HG02678 (cell line): ENCODE measurements around the gene SYNE1.

Source experiments
- ATAC-seq: cut with Tn5 transposase; IDR thresholded peaks from one replicate; pipeline ENCODE4 v1.9.1; 2021; ENCODE audit warnings: mild to moderate bottlenecking, moderate library complexity; ENCODE audit not compliant: unreplicated experiment

Gene SYNE1

DNA sequence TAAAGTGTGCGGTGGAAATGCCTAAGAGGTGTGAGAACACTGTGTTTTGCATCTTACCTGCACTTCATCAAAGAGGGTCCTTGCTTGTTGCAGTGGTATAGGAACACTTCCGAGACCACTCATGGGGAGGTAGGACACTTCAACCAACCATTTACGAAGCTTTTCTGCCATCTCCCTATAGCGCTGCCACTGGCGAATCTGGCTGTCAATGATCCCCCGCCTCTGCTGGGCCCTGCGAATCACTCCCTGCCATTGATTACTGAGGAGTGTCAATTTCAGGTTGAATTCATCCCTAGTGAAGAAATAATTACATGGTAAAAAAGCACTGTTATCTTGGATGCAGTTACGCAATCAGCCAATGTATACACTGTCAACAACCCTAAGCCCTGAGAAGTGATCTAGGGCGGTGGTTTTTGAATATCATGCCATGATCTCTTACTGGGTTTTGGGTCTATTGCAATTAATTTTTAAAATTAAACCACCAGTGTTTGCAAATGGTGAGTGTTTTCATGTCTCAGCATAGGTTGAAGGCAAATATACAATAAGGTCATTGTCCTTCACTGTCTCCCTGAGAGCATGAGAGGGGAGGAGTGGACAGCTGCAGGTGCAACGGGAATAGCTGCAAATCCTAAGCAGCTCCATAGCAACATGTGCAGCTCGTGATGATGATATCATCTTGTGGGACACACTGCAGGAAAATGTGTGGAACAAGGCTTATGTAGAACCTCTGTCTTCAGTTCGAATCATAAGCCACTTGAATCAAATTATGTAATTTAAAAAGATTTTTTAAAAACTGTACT is 429.0 kb downstream of the SYNE1 start:
- no peak for ATAC-seq

DNA sequence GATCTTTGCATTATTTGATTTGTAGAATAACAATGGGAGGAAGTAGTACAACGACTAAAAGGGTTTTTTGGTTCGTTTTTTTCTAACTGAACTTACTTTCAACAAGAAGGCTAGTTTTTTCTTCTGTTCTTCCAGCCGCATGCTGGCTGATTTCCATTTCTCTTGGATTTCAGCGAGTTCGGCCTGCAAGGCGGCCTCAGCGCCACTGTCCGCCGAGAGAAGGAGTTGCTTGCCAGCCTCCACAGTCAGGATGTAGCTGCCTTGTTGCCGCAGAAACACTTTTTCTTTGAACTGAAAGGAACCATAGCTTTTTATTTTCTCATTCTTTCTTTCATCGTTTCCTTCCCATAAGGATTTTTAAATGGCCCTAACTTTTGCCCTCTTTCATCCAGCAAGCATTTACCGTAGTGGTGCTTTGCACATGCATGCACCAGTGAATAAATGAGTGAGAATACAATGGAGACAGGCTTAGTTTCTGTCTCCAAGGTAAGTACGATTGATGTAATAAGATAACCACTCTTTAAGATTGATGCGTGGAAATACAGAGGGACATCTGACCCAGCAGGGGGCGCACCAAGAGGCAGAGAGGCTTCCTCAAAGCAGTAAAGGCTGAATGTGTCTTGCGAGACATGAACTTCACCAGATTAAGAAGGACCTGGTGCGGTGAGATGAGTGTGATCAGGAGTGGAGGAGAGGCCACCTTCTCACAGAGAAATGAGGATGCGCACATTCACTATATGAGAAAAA is 430.9 kb downstream of the SYNE1 start:
- ATAC-seq = no peak

GRCh38 chr6:152204591-152204990 is 432.6 kb downstream of the SYNE1 start:
- ATAC-seq = no peak

GRCh38 chr6:152201120-152201519 is 436.0 kb downstream of the SYNE1 start:
- ATAC-seq = no peak

DNA sequence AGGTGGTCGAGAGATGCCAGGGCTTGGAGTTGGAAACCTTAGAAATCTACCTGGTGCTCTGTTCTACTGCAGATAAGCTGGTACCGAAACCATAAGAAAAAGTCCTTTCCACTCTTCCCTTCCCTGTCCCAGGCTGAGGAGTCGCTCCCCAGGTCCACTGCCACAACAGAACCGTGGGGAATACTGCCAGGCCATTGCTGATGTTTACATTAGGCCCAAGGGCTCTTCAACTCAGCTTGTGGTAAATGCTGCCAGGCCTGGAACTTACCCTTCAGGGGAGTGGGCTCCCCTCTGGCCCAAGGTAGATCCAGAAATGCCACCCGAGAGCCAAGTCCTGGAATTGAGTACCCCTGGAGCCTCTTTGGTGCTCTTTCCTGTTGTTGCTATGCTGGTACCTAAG is 441.3 kb downstream of the SYNE1 start:
- no peak for ATAC-seq

DNA sequence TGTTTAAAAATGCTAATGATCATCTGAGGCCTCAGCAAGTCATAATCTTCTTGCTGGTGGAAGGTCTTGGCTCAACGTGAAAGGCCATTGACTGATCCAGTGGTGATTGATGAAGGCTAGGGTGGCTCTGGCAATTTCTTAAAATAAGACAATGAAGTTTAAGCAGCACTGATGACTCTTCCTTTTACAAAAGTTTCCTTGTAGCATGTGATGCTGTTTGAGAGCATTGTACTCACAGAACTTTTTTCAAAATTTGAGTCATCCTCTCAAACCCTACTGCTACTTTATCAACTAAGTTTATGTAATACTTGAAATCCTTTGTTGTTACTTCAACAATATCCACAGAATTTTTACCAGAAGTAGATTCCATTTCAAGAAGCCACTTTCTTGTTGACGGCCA is 447.4 kb downstream of the SYNE1 start:
- no peak for ATAC-seq

DNA sequence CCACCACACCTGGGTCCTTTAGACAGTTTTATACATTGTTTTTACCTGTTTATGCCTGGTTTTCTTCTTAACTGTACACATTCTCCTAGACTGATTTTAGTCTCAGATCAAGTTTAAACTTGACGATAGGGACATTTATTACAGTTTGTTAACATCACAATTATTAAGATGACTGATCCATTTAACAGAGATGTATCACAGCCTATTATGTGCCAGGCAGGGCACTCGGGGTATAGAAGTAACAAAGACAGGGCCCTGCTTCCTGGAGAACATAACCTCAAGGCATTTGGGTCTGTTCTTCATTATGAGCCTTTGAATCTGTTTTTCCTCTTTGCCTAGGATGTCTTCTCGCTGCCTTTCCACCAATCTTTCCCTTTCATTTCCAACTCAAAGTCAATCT is 449.2 kb downstream of the SYNE1 start:
- ATAC-seq = no peak

DNA sequence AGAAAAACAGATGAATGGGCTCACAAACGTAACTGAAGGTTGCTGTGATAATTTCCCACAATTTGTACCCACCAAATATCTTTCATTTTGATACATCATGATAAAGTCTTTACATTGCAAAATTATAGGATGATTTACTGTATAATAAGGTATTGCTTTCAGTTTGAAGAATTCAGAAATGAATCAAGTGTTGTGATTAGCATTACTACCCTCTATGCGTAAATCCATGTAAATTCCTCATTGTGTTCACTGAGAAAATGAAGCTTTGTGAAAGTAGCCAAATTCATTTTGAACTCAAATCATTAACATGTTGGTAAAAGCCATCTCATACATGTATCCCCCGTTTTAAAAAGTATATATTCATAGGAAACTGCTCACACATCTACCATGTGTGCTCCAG is 450.3 kb downstream of the SYNE1 start:
- ATAC-seq = no peak

- peak; percentile 85 for ATAC-seq
Observed at GRCh38 chr6:152184917-152185574, 452.1 kb downstream of the SYNE1 start.

- ATAC-seq = peak; percentile 25
Observed at GRCh38 chr6:152184573-152184916, 452.6 kb downstream of the SYNE1 start.

GRCh38 chr6:152180601-152181000 is 456.6 kb downstream of the SYNE1 start:
- no peak for ATAC-seq

DNA sequence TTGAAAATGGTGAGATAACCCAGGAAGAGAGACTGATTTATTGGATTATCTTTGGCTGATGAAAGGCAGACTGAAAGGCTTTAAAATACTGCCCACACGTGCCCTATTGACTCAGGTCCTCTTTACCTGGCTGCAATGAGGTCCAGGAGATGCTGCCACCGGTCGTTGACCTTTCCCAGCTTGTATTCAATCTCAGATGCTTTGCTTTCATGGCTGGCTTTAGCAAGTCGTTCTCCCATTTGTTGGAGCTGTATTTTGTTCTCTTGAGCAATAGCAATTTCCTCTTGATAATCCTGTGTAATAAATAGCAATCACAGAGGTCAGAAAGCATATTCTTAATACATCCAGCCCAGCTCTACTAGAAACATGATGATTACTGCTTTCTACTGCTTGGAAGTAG is 460.9 kb downstream of the SYNE1 start:
- ATAC-seq = no peak

- no peak for ATAC-seq
Observed at GRCh38 chr6:152173957-152174356, 463.2 kb downstream of the SYNE1 start.

GRCh38 chr6:152173321-152173720 is 463.8 kb downstream of the SYNE1 start:
- ATAC-seq = no peak

DNA sequence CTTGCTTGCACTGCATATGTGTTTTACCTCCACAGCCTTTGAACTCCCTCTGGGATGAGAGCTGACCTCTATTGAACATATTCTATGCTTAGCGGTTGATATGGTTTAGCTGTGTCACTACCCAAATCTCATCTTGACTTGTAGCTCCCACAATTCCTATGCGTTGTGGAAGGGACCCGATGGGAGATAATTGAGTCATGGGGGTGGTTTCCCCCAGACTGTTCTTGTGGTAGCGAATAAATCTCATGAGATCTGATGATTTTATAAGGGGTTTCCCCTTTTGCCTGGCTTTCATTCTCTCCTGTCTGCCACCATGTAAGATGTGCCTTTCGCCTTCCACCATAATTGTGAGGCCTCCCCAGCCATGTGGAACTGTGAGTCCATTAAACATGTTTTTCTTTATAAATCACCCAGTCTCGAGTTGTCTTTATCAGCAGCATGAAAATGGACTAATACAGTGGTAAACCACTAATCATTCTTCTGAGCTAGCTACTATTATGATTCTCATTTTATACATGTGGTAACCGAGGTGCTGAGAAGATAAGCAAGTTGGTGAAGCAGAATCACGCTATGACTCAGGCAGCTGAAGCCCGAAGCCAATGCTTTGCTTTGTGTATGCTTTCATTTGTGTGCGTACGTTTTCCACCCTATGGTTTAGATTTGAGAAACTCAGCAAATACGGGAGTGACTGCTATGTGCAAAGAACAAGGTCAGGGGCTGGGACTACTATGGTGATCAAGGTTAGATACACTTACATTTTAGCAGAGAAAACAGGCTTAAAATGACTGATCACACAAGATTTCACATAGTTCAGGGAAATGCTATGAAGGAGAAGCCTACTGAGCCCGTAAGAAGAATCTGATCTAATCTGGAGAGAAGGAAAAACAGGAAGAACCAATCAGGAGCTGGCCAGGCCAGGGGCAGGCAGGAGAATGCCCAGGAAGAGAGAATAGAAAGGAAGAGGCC is 466.2 kb downstream of the SYNE1 start:
- ATAC-seq = peak; percentile 96

DNA sequence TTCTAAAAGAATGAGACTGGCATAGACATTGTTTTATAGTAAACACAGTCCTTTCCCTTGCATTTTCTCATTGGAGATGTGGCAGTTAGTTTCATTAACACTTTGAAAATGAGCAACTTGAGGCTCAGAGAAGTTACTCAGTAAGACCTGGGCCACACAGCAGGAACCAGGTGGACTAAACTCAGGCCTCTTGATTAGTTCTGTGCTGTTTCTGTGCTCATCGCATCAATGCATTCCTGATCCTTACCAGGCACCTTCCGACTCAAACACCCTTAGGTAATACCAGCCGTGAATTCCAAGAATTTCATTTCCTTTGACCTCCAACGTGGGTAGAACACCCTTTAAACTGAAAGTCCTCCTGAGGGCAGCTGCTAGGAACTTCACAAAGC is 466.9 kb downstream of the SYNE1 start:
- ATAC-seq = no peak

DNA sequence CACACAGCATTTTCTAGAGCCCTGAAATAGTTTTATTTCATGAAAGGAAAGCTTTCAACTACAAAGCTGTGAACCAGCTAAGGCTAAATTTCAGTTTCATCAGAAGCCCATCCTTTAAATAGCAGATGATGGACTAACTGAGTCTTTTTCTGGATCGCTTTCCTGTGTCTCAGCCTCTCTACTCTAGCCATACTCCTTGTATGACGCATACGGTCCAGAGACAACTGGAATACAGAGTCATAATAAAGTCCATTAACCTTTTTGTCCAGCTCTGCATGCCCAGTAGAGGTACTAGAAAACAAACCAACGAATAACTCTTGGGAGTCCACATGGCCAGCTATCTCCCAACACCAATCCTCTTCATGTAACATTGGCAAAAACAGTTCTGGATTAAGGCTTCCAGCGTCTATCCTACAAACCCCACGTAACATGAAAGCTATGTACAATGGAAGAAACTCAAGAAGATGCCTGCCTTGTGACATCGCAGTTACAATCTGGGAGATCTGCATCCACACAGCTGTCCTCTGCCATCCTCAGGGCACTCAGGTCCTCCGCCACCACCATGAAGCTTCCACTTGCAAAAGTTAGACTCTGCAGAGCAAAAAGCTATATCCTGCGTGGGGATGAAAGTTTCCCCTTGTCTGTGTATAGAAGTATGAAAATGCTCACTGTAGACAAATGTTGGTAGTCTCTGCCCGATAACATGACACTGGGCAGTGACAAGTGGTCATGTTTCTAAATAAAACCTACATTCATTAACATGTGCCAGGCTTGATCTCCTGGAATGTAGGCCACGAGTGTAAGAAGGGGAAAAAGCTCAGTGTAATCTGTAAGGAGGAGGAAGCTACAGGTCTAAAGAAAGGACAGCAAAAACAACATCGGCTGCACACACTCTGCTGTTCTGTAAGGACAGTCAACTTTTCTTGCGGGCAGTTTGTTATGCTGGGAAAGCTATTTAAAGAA is 469.2 kb downstream of the SYNE1 start:
- ATAC-seq = no peak

- no peak for ATAC-seq
Observed at GRCh38 chr6:152166897-152167296, 470.3 kb downstream of the SYNE1 start.

GRCh38 chr6:152166497-152166896 is 470.7 kb downstream of the SYNE1 start:
- ATAC-seq = no peak

DNA sequence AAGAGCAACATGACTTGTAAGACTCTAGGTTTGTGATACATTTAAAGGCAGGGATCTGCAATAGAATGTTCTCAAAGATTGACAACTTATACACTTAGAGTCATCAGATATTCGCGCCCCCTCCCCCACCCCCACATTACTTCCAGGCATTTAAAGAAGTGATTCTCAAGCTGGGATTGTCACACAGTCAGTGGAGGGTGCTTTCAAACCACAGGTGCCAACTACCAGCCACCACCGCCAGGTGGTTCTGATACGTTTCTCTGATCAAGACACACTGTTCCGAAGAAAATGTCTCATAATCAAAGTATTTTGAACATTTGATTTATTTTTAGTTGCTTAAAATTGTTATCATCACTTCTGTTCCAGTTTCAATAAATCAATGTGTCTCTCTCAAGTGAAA is 472.2 kb downstream of the SYNE1 start:
- no peak for ATAC-seq
